ENCODE measurements around the gene MOBP.

MOBP gene

DNA sequence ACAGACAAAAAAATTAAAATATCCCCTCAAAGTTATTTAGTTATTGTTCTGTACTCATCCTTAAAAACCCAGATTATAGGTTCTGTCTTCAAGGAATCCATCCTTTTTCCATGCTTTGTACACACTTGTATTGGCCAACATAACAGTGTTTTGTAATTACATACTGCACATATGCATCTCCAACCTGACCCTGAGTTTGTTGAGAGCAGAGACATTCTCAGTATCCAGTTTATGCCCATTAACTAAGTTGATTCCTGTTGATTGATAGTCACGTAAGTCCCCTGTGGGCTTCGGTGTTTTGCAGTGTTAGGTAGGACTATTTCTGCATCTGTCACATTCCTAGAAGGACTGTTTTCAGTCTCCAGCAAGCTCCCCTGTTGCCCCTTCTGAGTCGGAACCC is 33.6 kb downstream of the MOBP start:
- DNase-seq = no peak

DNA sequence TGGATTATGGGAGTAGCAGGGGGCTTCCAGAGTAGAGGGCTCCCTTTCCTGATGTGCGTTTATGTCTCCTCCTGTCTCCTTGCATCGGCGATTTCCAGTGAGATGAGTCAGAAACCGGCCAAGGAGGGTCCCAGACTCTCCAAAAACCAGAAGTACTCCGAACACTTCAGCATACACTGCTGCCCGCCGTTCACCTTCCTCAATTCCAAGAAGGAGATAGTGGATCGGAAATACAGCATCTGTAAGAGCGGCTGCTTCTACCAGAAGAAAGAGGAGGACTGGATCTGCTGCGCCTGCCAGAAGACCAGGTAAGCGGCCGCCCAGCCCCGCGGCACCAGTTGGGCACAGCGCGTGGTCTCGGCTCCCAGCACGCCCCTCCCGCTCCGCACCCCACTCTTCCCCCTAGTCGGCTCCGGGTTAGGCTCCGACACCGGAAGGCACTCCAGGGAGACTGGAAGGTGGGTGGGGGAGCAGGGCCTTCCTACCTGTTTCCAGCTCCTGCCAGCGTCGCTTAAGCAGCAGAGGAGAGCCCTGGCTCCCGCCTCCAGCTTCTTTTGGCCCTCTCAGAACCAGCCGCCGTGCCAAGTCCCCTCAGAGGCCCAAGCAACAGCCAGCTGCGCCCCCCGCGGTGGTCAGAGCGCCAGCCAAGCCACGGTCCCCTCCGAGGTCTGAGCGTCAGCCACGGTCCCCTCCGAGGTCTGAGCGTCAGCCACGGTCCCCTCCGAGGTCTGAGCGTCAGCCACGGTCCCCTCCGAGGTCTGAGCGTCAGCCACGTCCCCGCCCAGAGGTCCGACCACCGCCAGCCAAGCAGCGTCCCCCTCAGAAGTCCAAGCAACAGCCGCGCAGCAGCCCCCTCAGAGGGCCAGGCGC is 34.7 kb downstream of the MOBP start:
- DNase-seq = no peak

DNA sequence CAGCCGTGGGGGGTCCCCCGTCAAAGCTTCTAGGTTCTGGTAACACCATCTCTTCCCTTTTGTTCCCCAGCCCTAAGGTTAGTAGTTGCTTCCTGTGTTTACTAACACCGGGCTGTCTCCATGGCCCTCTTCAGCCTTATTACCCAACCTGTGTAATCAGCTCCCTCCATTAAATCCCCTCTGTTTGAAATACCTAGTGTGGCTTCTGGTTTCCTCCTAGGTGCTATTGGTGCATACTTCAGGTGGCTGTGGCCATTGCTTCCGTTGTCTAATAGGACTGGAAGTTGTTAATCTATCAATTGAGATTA is 35.3 kb downstream of the MOBP start:
- no peak for DNase-seq

DNA sequence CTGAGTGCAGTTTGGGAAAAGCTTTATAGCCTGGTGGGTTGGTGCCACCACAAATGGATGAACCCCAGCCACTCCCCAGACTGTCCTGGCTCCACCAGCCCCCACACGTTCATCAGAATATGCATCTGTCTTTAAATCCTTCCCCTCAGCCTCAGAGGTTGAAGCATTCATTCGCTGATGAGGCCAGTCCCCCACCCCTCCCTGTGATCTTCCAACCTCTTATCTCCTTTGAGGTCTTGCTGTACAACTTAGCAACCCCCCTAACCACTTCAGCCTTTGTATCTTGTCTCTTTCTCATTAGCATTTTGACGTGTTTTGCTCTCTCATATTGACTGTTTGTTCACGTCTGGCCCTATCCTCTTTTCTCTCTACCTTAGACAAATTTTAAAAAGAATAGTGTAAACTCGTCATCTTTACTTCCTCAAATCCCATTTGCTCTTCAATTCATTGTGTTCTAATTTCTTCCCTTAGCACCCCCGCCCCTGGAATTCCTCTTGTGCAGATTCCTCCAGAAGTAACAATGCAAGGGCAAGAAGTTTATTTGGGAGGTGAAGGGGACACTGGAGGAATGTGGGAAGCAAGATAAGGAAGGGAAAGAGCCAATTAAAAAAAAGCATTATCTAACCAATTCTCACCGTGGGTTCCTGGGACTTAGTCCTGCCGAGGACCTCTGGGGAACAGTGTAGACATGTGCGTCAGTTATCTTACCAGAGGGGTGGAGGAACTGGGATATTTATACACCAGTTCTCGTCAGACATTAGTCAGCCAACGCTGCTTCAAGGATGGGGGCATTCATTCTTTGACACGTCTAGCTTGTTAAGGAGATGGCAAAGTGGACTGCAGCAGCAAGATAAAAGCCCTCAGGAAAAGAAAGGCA is 38.6 kb downstream of the MOBP start:
- no peak for DNase-seq

DNA sequence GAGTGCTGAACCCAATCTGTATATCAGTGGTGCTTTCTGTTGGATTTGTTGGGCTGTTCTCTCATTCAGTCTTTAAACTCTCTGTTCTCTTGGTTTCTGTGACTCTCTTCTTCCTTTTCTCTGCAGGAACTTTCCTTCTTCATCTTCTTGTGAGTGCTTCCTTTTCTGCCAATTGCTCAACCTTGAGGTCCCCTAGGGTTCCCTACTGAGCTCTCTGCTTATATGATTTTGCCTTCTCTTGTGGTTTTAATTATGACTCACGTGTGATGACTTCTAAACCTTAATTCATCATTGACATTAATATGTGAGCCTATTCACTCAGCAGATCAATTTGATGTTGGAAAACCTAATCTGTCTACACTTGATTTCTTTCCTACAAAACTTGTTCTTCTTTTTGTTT is 39.4 kb downstream of the MOBP start:
- DNase-seq = no peak

DNA sequence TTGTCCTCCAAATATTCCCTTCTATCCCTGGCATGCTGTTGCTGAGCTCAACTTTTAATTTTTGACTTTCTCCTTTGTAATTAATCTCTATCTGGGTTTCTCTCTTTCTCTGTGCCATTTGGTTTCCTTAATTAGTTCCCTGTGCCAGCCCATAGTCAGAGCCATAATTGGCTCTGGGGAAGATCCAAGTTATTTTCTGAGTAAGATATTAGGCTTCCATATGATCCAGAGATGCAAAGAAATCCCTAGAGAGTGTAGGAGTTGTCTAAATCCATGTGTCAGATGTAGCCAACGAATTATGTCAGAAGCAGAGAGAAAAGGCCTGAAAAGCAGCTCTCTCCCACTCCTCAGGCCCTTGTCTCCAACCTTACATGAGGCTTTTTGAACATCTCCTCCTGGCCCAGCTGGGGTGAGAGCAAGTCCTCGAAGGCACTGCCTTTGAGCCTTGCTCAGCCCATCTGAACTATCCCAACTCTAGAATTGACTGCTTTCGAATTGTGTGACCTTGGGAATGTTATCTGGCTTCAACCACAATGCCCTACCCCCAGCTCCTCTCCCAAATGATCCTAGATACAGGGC is 46.4 kb downstream of the MOBP start:
- no peak for DNase-seq

DNA sequence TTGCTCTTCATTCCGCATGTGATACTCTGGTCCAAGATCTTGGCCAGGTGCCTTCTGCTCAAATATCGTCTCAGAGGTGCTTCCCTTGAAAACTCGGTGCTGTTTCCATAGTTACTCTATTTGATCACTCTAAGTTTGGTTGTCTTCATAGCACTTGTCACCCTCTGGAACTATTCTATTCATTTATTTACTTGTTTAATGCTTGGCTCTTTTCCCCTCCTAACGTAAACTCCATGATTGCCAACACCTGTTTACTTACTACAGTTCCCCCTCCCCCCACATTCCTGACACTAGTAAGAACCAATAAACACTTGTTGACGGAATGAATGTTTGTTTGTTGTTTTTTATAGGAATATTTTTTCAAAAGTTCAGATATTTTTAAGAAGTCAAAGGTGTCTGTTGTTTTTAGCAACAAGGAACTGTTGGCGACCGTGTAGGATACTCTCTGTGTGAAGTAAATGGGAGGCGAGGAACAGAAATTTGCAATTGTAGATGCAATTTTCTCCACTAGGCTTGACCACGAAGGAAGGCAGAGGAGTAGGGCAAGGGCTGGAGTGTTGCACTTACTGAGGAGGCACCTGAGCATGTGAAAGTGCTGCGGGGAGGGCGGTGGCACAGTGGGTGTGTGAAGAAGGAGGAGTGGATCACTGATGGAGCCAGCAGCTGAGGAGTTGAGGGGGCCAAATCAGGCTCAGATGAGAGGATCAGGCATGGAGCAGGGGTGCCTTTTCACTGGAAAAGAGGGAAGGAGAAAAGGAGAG is 48.4 kb downstream of the MOBP start:
- no peak for DNase-seq

DNA sequence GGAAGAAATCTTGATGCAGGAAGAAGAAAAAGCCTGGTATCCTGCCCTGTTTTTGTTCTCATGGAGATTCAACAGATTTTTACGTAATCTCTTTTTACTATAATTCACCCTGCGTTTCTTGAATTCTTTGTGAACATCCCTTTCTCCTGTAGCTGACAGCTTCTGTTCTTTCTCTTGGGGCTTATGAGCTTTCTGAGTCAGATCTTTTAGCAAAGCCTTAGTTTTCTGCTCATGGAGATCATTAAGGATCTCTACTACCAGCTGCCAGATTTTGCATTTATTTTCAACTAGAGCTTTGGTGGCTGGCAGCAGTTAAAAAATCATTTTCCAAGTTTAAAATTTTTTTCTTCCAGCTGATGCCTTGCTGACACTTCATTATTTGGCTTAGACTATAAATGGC is 51.6 kb downstream of the MOBP start:
- DNase-seq = no peak

DNA sequence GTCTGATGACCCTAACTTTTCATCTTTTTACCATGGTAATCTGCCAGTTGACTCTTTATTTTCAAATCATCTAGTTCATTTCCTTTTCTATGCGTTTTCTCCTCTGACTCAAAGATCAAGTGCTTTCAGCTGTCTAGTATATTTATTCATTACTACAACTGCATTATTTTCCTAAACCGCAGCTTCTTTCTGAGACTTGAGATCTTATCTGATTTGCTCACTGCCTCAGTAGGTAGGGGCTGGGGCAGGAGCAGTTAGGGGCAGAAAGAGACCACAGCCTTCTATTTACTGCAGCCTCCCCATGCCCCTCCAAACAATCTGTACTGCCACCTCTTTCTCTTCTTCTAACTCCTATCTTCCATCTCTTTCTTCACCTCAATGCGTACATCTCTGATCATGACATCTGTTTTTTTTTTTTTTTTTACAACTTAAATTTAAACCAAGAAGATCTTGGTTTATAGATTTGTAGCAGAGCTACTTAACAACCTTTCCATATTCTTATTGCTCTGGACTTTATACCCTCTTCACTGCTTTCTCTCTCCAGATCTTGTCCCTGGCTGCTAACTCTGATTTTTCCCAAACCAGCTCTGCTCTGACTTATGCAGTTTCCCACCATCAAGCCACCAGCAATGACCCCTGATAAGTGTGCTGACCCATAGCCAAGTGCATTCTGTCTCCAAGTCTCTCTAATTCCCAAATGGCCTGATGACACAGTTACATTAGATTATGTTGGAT is 52.2 kb downstream of the MOBP start:
- DNase-seq = no peak

DNA sequence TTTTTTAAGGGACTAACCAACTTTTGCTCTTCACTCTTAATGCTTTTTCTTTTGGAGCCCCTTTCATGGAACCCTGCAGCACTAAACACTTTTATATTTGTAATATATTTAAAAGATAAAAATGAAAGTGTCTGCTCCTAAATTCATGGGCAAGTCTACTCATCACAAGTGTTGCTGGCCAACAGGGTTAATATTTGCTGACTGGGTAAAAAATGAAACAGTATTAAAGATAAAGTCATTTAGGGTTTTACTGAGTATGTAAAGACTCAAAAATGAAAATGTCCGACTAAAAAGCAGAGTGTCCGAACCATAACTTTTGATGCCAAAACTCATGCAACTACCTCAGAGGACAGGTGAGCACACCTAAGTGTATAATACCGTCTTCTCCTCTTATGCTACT is 54.0 kb downstream of the MOBP start:
- DNase-seq = no peak

DNA sequence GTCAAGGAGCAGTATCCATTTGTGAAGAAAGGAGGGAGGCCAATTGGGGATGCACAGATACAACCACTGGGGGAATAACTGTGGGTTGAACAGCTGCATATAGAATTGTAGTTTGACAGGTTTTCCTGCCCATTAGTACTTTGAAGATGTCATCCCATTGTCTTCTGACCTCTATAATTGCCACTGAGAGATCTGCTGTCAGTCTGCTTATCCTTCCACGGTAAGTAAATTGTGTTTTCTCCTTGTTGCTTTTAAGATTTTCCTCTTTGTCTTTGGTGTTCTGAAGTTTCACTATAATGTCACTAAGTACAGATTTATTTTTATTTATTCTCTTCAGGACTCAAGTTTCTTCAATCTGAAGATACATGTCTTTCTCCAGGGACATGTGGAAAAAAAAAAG is 56.6 kb downstream of the MOBP start:
- DNase-seq = no peak

DNA sequence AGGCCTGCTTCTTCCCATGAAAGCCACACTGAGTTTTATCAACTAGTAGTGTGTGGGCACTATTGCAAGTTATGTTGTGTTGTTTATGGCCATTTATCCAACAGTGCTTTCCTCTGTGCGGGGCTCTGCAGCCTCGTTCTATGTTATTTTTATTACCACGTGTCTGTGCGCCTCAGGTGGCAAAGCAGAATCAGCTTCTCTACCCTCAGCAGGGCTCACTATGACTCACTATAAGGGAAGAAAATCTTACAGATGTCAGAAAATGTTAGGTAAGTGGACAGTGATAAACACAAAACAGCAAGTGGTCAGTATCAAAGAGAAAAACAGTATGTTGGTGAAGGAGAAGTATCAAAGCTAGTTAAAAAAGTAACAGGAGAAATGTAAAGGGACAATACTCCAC is 61.4 kb downstream of the MOBP start:
- no peak for DNase-seq

DNA sequence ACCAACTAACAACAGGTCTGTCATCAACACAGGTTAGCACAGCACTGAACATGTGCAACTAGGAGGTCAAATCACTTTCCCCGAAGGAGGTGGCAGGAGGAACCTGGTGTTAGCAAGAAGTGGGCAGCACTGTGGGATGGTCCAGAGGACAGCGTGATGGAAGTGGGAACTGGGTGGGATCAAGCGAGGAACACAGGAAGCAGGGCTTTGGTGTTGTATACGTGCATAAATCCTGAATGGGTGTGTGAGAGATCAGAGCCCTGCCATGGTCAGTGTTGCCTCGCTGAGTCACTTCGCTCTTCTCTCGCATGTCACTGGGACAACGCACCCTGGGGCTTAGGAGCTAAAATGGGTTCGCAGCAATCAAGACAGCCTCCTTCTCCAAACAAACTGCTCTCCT is 62.1 kb downstream of the MOBP start:
- DNase-seq = no peak

DNA sequence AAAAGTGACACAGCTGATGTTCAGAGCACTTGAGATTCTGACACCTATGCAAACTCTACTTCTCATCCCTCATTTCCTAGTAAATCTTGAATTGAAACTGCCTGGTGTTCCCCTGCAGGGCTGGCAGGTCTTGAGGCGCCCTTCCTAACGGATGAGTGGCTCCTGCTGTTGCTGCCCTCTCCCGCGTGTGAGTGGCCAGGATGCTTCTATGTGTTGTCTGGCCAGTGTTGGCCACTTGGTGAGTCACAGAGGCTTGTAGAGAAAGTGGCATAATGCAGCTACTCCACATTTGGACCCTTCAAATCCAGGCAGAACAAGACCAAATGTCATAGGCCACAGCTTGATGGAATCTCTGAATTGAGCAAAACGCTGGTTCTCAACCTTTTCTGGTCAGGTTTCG is 63.6 kb downstream of the MOBP start:
- no peak for DNase-seq

DNA sequence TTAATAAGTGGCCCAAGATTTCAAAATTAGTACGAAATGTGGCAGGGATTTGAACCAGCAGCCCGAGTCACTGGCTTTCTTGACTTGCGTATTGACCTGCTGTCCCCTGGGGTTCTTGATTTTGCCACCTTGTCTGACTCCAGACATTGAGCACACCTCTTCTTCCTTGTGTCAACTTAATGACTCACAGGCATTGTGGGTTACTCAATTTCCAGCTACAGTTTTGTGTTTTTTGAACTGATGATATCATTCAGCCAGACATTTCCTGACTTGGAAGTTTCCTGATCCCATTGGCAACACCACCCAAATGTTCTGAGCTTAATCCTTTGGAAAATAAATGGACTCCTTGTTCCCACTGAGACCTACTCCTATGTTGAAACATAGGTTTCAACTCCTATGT is 64.2 kb downstream of the MOBP start:
- no peak for DNase-seq

DNA sequence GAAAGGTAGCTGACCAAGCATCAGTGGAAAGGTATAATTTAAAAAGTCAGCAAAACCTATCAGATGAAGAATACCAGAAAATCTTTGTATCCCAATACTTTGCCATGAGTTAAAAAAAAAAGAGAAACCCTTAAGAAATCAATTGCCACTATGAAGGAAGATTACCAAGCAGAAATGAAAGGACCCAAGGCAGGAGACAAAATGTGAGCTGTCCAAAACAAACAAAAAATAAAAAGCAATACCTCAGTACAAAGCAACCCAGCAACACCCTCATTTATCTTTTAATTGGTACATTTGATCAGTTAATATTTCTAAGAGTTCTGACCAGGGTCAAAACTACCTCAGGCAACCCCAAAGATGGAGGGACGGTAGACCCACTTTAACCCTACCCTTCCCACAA is 65.3 kb downstream of the MOBP start:
- no peak for DNase-seq

DNA sequence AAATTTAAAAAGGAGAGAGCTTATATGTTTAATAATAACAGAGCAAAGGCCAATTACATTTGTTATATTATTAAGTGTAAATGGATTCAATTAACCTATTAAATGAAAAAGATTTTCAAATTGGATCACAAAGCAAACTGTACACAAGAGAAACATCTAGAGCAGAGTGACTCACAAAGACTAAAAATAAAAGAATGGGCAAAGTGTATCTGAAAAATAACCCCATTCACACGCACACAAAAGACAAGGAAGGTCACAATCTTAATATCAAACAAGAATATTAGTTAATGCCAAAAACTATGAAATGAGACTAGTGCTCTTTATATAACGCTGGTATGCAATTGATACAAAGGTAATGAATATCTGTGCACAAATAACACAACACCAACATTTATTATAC is 65.7 kb downstream of the MOBP start:
- no peak for DNase-seq

DNA sequence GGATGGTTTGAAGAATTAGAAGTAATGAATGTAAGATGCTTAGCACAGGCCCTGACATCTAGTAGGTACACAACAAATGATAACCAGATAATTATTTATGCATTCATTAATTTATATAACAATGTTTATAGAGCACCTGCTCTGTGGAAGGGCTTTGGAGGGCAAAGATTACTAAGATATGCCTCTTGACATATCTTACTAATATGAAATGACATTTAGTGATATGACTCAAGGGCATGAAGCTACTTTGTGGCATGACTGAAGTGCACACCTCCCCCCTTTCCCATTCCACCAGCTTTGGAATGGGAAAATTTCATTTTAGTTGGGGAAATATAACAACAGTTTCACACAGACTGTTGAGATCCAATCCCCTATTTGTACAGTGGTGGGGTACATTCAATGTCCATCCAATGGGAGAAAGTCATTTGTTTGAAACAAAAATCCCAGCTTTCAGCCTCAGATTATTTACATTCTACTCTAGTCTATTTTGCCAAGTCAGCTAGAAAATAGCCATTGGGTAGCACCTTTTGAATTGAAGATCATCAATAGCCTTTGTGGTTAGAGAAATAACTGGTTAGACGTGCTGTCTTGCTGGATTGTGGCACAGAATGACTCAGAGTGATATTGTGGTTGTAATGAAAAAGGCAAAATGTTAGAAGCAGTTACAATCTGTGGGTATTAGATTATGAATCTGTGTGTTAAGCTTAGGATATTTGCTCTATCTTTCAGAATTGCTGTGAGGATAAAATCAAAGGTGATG is 72.9 kb downstream of the MOBP start:
- DNase-seq = no peak

DNA sequence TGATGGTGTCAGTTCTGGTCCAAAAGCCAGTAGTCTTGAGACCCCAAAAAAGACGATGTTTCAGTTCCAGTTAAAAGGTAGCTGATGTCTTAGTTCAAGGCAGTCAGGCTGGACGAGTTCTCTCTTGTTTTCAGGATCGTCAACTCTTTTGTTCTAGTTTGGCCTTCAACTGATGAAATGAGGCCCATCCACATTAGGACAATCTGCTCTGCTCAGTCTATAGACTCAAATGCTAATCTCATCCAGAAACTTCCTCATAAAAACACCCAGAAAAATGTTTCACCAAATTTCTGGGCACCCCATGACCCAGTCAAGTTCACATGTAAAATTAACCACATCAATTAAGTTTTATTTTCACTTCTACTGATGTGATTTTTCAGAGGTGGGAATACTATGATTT is 74.0 kb downstream of the MOBP start:
- no peak for DNase-seq

DNA sequence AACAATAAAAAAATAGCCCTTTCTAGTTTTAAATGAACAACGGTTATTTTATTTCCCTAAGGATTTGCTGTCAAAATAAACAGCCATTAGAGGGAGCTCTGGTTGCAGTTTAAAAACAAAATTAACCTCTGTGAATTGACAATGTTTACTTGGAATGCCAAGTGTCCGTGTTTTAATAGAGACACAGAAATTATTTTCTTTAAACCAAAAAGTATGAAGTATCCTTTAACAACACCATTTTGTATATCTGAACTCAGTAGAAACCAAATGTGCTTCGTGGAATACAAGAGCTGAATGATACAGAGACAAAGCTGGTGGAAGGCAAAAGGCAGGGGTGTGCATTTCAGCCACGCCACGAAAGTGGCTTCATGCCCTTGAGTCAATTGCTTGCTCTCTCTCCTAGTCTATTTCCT is 74.4 kb downstream of the MOBP start:
- DNase-seq = no peak

DNA sequence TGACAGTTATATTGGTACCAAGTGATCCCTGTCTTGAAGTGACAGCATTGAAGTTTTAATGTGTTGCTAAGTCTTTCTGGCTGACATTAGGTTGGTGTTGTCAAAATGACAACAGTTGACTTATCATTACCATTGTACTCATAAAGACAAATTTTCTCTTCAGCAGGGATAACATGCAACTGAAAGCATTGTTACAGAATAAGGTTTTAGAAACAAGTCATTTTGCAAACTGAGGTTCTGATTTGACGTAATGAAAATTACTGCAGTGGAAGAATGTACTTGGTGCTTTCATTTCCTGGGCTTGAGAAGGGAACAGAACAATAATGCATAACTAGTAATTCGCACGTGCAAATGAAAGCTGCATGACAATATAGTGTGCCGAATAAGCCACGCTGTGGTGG is 75.1 kb downstream of the MOBP start:
- no peak for DNase-seq

DNA sequence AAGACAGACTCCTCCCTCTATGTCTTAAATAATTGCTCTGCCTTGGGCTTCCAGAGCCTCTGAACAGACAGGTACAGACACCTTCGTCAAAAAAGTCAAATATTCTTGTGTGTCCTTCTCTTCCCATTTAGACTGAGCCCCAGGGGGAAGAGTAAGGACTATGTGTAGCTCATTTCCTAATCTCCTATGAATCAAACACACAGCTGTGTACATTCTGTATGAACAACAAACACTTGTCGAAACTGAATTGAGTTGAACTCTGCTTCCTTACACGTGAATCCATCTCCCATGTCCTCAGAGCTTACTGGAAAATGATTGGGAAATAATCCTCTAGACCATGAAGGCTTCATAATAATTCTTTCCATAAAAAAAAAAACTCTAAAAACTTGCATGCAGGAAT is 80.8 kb downstream of the MOBP start:
- DNase-seq = no peak

Measured in islet precursor cell (in vitro differentiated cells).